NCI-H82 treated with DMSO at 0.1 percent for 48 hours (cell line): Measurements from ENCODE around the gene ZP4.
"Not testable (repeated sequence)": the region's sequence is repeated elsewhere in the genome, so short reads cannot be mapped to it uniquely, and the experiment has no call there.

ENCODE experiments used
- DNase-seq: peaks from one replicate; lab custom pipeline; 2025; ENCODE audit not compliant: unreplicated experiment; lab: John Stamatoyannopoulos, UW

ZP4 gene

DNA sequence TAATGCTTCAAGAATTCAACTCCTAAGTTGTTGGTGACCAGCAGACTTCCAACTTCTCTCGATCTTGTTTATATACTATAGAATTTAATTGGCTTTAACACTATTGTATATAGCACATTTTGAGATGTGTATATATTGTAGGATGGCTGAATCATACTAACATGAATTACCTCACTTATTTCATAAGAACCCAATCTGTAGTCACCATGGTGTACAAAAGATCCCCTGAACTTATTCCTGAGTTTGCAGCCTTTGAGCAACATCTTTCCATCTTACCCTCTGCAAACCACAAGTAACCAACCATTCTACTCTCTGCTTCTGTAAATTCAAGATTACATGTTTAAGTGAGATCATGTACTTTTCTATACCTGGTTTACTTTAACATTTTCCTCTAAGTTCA is 12.3 kb downstream of the ZP4 start:
- no peak for DNase-seq

DNA sequence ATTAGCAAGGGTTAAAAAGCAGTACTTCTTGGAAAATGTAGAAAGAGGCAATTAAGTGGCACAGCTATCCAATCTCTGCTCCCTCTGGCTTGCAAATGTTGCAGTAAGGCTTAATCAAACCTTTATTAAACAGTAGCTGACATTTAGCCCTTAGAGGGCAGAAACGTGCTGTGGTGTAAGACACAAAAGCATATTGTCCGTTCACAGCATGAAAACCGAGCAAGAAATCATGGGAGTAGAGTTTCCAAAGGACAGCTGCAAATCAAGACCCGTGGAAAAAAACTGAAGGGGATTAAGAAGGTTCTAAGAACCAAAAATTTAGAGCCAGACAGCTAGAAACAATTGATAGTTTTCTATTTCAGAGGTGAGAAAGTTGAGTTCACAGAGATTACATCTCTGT is 13.1 kb downstream of the ZP4 start:
- DNase-seq, result no peak

DNA sequence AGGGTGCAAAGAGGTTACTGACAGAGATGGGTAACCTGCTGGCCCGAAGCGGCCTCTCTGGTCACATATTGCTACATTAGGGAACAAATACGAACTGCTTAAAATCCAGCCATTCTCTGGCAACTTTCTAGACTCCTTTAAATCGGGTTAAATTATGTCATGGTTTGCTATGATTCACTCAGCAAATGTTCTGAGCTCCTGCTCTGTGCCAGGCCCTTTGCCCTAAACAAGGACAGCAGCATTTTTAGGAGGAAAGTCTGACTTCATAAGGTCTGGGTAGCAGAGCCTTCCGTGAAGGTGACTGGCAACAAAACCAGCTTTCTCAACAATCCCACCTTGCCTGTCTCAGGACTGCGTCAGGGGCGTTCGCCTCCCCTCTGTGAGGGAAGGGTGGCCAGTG is 15.4 kb downstream of the ZP4 start:
- no peak for DNase-seq

DNA sequence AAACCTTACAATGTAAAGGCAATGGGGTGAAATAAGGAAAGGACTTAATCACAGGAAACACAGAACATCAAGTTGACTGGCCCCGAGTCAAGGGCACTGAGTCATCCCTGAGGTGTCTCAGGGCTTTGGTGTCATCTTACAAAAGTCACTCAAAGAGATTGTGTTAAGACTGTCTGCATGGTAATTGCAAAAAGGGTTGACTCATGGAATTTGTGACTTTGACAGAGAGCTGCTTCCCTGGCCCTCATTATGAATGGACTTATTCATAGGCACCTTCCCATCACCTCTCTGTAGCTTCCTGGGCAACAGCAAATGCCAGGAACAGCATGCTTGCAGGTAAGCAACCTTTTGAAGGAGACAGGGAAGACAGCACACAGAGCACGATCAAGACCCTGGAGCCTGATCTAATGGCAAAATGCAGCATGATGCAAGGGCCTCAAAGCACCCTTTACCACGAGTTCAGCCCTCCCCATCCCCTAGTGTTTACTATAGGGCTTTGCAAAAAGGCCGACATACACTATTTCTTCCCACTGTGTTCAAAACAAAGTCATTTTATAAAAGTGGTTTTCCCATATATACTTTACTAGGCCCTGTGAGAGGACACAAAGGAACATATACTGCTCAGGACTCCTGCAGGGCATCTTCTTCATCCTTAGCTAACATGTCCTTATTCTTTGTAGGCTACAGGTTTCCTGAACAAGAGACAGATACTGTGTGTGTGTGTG is 17.1 kb downstream of the ZP4 start:
- DNase-seq, result no peak

DNA sequence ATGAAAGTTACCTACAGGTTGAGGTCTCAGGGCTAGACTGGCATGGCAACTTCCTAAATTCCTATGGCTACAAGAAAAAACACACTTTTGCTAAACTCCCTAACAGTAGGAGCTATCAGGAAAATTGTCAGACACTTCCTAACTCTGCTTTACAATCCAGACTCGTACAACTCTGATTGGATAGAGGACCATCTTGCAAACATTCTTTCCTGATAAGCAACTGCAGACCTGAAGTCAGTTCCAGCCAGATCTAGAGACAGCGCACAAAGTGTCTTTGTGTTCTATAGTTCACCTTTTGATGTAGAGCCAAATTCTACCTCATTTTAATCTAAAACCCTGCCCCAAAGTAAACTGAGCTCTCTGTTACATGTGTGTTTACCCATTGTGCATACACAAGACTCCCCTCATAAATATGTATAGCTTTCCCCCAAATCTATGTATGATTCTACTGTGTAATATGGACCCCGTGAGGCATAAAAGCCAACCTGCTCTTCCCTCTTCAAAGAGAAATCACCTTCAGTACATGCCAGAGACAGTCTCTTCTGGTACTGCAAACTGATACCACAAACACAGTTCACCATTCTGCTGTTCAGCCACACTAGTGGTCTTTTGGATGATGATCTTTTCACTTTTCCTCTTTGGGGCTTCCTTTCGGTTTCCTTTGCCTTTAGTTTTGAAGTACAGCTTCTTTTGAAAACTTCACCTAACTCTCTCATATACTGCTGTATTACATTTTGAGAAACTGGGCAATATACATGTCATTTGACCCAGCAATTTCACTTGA is 21.7 kb downstream of the ZP4 start:
- DNase-seq, result no peak

GRCh38 chr1:237867380-237867888 is 23.3 kb downstream of the ZP4 start:
- DNase-seq, result no peak

- peak; percentile 4 for DNase-seq
Measured at GRCh38 chr1:237864338-237865244, 26.1 kb downstream of the ZP4 start.

DNA sequence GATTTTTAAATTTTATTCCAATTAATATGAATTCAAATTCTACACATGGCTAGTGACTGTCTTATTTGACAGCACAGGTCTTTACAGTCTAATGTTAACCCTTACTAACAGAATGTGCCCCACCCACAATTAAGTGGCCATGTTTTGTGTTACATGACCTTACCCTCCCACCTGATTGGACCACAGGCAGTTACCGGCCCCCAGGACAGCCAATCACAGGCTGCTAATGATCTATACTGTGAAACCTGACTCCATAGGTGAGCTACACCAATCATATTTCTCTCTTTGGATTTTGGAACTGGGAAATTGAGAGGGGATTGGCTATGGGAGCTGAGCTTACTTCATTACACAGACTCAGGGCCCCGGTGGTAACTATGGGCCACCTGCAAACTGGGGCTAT is 27.5 kb downstream of the ZP4 start:
- no peak for DNase-seq

GRCh38 chr1:237861944-237862343 is 28.8 kb downstream of the ZP4 start:
- DNase-seq, result no peak

GRCh38 chr1:237858992-237859391 is 31.7 kb downstream of the ZP4 start:
- no peak for DNase-seq

GRCh38 chr1:237857455-237857854 is 33.3 kb downstream of the ZP4 start:
- no peak for DNase-seq

DNA sequence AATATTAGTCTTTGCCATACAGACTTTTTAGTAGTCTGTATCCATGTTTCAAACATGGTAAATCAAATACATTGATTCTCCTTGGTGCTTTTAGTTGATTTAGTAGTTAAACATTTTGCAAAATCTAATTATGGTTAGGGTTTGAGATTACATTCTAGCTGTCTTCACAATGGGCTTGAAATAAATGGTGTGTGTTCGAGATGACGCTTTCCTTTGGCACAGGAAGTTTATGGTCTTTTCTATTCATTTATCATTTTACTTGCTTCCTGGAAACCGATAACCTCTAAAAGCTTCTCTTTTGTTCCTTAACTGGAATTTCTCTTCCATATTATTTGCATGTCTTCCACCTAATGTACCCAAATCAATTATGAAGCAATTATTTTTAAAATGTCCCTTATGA is 38.4 kb downstream of the ZP4 start:
- no peak for DNase-seq

- DNase-seq, result peak; percentile 31
Measured at GRCh38 chr1:237851210-237851845, 39.4 kb downstream of the ZP4 start.

GRCh38 chr1:237843516-237843915 is 47.2 kb downstream of the ZP4 start:
- not testable (repeated sequence) for DNase-seq

DNA sequence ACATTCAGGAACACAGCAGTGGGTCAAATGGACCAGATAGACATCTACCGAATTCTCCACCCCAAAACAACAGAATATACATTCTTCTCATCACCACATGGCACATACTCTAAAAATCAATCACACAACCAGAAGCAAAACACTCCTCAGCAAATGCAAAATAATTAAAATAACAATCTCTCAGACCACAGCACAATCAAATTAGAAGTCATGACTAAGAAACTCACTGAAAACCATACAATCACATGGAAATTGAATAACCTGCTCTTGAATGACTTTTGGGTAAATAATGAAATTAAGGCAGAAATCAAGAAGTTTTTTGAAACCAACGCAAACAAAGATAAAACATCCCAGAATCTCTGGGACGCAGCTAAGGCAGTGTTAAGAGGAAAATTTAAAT is 49.2 kb downstream of the ZP4 start:
- no peak for DNase-seq

DNA sequence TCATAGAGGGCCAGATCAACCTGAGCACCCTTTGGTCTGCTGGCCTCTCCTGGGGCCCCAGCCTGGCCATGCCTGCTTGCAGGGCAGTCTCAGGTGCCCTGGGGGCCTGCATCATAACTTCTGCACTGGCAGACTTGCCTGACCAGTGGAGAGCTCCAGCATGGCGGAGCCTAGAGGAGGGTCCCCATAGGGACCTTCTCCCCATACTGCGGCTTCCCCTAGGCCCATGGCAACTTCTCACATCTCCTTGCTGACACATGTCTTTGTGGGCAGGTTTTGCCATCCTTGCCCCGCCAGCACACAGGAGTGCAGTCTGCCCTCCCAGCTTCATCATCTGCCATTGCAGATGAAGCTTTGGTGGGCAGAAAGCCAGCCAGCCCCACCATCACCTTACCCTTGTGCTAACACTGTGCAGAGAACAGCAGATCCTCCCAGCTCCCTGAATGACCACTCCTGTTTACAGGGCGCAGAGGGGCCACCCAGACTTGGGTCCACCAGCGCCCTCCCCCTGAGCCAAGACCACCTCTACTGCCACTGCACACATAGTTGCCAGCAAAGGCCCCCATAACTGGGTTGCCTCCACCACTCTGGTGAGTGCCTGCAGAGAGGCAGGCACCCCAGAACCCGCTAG is 51.7 kb downstream of the ZP4 start:
- no peak for DNase-seq

GRCh38 chr1:237838320-237838719 is 52.4 kb downstream of the ZP4 start:
- no peak for DNase-seq

DNA sequence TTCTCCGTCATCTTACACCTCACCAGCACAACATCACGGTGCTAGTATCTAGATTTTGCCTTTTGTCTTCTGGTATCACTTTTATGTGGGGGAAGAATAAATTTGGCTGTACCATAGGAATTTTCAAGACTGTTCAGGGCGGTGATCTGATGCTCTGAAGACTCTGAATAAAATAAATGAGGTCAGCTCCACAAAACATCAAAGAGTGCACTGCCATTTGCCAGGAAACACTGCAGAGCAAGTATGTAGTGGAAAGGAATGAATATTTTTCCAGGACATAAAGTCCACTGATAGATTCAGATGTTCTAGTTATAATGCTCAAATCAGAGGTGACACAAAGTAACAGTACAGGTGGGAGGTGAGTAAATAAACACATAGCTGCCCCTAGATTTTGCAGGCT is 56.3 kb downstream of the ZP4 start:
- no peak for DNase-seq

- DNase-seq, result no peak
Measured at GRCh38 chr1:237834048-237834447, 56.7 kb downstream of the ZP4 start.

DNA sequence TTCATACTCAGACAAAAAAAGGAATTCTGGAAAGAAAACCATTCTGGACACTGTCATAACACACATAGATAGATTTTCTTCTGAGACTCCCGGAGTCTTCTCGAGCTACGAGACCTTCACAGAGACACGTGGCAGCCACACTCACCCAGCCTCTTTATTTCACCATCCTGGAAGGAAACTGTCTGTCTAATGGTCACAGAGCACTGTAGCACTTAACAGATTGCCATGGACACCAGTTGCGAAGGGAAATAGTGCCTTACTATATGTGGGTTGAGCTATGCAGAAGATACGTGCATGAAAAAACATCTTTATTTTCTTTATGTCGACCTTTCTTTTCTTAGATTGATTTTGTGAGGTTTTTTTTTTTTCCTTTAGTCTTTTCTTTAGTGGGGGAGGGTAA is 57.9 kb downstream of the ZP4 start:
- DNase-seq, result no peak
